Hepatocyte (in vitro differentiated cells): ENCODE results near the gene GKN1. TPM values are rescaled to one million over a fixed set of nuclear protein-coding genes. Genes with fewer than 3 reads are reported as not detected.

Source experiments
- DNase-seq: peaks from one replicate; pipeline ENCODE4 v3.0.0-alpha.2; 2016; ENCODE audit warnings: low spot score
- H2AFZ ChIP-seq: fragments of 200-600 bp; sonication (generic); 2 replicates; pipeline ENCODE4 v1.6.0; 2016; ENCODE audit warnings: antibody characterized with exemption, mild to moderate bottlenecking
- H3K27ac ChIP-seq: fragments of 200-600 bp; sonication (generic); 2 replicates; pipeline ENCODE4 v1.5.1; 2016; ENCODE audit warnings: mild to moderate bottlenecking
- H3K27me3 ChIP-seq: fragments of 200-600 bp; sonication (generic); 2 replicates; pipeline ENCODE4 v1.6.1; 2016
- H3K36me3 ChIP-seq: fragments of 200-600 bp; sonication (generic); replicated peaks from 2 replicates; pipeline ENCODE4 v1.5.1; 2016; ENCODE audit warnings: low read depth; ENCODE audit not compliant: insufficient read depth
- H3K4me1 ChIP-seq: fragments of 200-600 bp; sonication (generic); 2 replicates; pipeline ENCODE4 v1.5.1; 2016; ENCODE audit warnings: mild to moderate bottlenecking, moderate library complexity; ENCODE audit not compliant: insufficient read depth
- H3K4me2 ChIP-seq: fragments of 200-600 bp; sonication (generic); 2 replicates; pipeline ENCODE4 v1.6.0; 2016
- H3K4me3 ChIP-seq: fragments of 200-600 bp; sonication (generic); 2 replicates; pipeline ENCODE4 v1.5.1; 2016; ENCODE audit warnings: mild to moderate bottlenecking
- H3K79me2 ChIP-seq: fragments of 200-600 bp; sonication (generic); 2 replicates; pipeline ENCODE4 v1.6.0; 2017; ENCODE audit warnings: mild to moderate bottlenecking
- H3K9me2 ChIP-seq: fragments of 200-600 bp; sonication (generic); replicated peaks from 2 replicates; pipeline ENCODE4 v1.6.0; 2017; ENCODE audit warnings: mild to moderate bottlenecking; ENCODE audit not compliant: insufficient read depth
- H3K9me3 ChIP-seq: fragments of 200-600 bp; sonication (generic); 2 replicates; pipeline ENCODE4 v1.5.1; 2016; ENCODE audit warnings: low read depth, mild to moderate bottlenecking
- H4K20me1 ChIP-seq: fragments of 200-600 bp; sonication (generic); 2 replicates; pipeline ENCODE4 v1.6.0; 2016; ENCODE audit warnings: mild to moderate bottlenecking; ENCODE audit not compliant: insufficient read depth, poor library complexity, severe bottlenecking
- CTCF ChIP-seq: fragments of 200-600 bp; sonication (generic); IDR thresholded peaks from 2 replicates; pipeline ENCODE4 v1.5.1; 2016; ENCODE audit warnings: antibody characterized with exemption, mild to moderate bottlenecking; ENCODE audit not compliant: poor library complexity
- EZH2 ChIP-seq: fragments of 200-600 bp; sonication (generic); IDR thresholded peaks from 2 replicates; pipeline ENCODE4 v1.6.1; 2016; ENCODE audit warnings: antibody characterized with exemption, mild to moderate bottlenecking, borderline replicate concordance
- EZH2phosphoT487 ChIP-seq: fragments of 200-600 bp; sonication (generic); IDR thresholded peaks from one replicate; pipeline ENCODE4 v1.6.1; 2018; ENCODE audit warnings: antibody characterized with exemption, mild to moderate bottlenecking, low read depth, moderate library complexity; ENCODE audit not compliant: unreplicated experiment, severe bottlenecking
- WGBS: methylation state at CpG from one replicate; pipeline ENCODE4 v1.1.6; 2016; ENCODE audit warnings: low lambda C conversion rate; ENCODE audit errors: missing lambda C conversion rate; 5-methylcytosine and 5-hydroxymethylcytosine counted together
- polyA plus RNA-seq: library from polyadenylated mRNA; unstranded; fragments of >200 nt; fragmentation: Nextera tagmentation; extraction: Ambion mirVana; gene quantifications from 2 replicates; pipeline ENCODE4 v1.2.1, GENCODE V29; 2016
- total RNA-seq: library from RNA; depleted of rRNA; stranded (reverse); fragments of >200 nt; gene quantifications from 2 replicates; pipeline ENCODE4 v1.2.3, GENCODE V29; 2014

The GKN1 gene
- total and polyA plus RNA-seq, 2 experiments from 2014 or later: 0.25 to 0.53 TPM

- Histone ChIP-seq H3K4me2 (no peak overlapping the region), H3K27ac (no peak overlapping the region), H3K79me2 (peaks cover 92% of the 10 kb centered on the region), H3K4me1 (peaks cover 6% of the 10 kb centered on the region), H3K4me3 (no peak overlapping the region), H3K36me3 (no peaks in the 10 kb centered on the region), H4K20me1 (peaks cover 32% of the 10 kb centered on the region), H3K9me2 (no peaks in the 10 kb centered on the region), H3K9me3 (no peaks in the 10 kb centered on the region), H3K27me3 (peaks cover 11% of the 10 kb centered on the region), H2AFZ (no peak overlapping the region)
- TF ChIP-seq EZH2phosphoT487: no peak
- TF ChIP-seq EZH2: no peak
- no peak for DNase-seq
- 70% methylated on average over 4 of the region's 4 CpGs for WGBS
Observed at GRCh38 chr2:69018678-69019095, 44.3 kb downstream of the GKN1 start.

GRCh38 chr2:69020496-69021426 is 46.3 kb downstream of the GKN1 start:
- peaks cover 34% of the 10 kb centered on the region for H4K20me1 ChIP-seq
- H2AFZ ChIP-seq: no peak overlapping the region
- H3K79me2 ChIP-seq: peaks cover 82% of the 10 kb centered on the region
- H3K27me3 ChIP-seq: no peaks in the 10 kb centered on the region
- H3K4me1 ChIP-seq: peaks cover 6% of the 10 kb centered on the region
- no peak for DNase-seq
- H3K9me2 ChIP-seq: no peaks in the 10 kb centered on the region
- H3K4me2 ChIP-seq: no peak overlapping the region
- no peak overlapping the region for H3K27ac ChIP-seq
- no peaks in the 10 kb centered on the region for H3K36me3 ChIP-seq
- no peak for TF ChIP-seq EZH2
- no peak for TF ChIP-seq CTCF
- TF ChIP-seq EZH2phosphoT487: no peak
- WGBS: 74% methylated on average over 8 of the region's 8 CpGs
- no peak overlapping the region for H3K4me3 ChIP-seq
- no peaks in the 10 kb centered on the region for H3K9me3 ChIP-seq

GRCh38 chr2:69021727-69022126 is 47.3 kb downstream of the GKN1 start:
- Histone ChIP-seq H2AFZ (no peak overlapping the region), H3K4me1 (peaks cover 6% of the 10 kb centered on the region), H3K4me3 (no peak overlapping the region), H3K9me2 (no peaks in the 10 kb centered on the region), H3K27ac (no peak overlapping the region), H4K20me1 (peaks cover 28% of the 10 kb centered on the region), H3K79me2 (peaks cover 73% of the 10 kb centered on the region), H3K36me3 (no peaks in the 10 kb centered on the region), H3K27me3 (no peaks in the 10 kb centered on the region), H3K4me2 (no peak overlapping the region), H3K9me3 (no peaks in the 10 kb centered on the region)
- TF ChIP-seq EZH2: no peak
- no peak for TF ChIP-seq EZH2phosphoT487
- no peak for TF ChIP-seq CTCF
- no peak for DNase-seq
- WGBS: 89% methylated on average over 4 of the region's 4 CpGs

DNA sequence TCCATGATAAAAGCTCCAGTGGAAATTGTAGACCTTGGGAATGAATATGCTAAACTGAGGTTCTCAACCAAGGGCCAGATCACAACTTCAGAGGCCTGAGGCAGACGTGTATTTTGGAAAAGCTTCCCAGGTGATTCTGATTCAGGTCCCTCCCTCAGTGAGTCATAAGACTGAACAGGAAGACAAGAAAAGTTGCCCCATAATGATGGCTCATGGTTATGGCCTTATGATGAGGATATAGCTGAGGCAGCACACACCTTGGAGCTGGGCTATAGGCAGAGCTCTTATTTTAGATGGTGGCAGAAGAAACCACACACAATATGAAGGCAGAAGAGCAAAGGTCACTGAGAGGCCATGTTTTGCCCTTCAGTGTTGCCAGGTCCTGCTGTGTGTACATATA is 48.1 kb downstream of the GKN1 start:
- H3K9me3 ChIP-seq: no peaks in the 10 kb centered on the region
- WGBS: 85% methylated on average over 1 of the region's 1 CpG
- no peak overlapping the region for H3K4me3 ChIP-seq
- H3K9me2 ChIP-seq: no peaks in the 10 kb centered on the region
- H3K4me1 ChIP-seq: peaks cover 3% of the 10 kb centered on the region
- no peak for DNase-seq
- H2AFZ ChIP-seq: no peak overlapping the region
- peaks cover 67% of the 10 kb centered on the region for H3K79me2 ChIP-seq
- no peak overlapping the region for H3K4me2 ChIP-seq
- H3K27me3 ChIP-seq: no peaks in the 10 kb centered on the region
- peaks cover 22% of the 10 kb centered on the region for H4K20me1 ChIP-seq
- no peaks in the 10 kb centered on the region for H3K36me3 ChIP-seq
- TF ChIP-seq CTCF: no peak
- no peak overlapping the region for H3K27ac ChIP-seq
